GM18868 (cell line): ENCODE results near the gene CUEDC2.
A peak's percentile ranks its signal among the peaks of the same experiment; 100 is the strongest.

Experiments
- ATAC-seq: cut with Tn5 transposase; IDR thresholded peaks from one replicate; pipeline ENCODE4 v1.9.1; 2021; ENCODE audit warnings: mild to moderate bottlenecking, moderate library complexity; ENCODE audit not compliant: unreplicated experiment

The CUEDC2 gene, protein sequence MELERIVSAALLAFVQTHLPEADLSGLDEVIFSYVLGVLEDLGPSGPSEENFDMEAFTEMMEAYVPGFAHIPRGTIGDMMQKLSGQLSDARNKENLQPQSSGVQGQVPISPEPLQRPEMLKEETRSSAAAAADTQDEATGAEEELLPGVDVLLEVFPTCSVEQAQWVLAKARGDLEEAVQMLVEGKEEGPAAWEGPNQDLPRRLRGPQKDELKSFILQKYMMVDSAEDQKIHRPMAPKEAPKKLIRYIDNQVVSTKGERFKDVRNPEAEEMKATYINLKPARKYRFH

DNA sequence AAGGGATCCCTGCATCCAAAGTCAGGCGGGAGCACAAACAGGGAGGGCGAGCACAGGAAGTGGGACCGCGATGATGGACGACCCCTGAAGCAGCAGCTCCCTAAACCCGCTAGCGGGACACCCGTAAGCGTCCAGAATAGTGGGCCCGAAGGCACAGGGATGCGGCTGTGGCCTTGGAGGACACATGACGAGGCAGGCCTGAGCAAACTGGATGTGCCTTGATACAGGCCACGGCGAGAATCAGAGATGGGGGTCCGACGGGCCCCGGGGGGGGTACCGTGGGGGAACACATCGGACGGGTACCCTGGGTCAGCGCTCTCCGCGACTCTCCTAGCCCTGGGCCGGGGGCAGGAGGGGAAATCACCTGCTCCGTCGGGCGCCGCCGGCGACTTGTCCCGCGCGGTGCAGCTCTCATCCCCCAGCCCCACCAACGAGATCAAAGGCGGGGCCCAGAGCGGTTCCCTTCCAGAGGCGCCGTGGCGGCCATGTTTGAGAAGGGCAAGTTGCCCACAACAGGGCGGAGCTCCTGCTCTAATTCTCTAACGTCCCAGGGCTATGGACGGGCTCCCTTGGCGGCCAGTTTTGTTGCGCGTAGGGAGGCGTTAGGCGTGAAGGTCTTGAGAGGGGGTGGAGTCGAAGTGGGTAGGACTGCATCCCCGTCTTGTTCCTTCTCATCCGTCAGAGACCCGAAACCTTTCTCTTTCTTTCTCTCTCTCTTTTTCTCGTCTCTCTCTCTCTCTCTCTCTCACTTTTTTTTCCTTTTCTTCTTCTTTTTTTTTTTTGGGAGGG lies at the start of gene CUEDC2:
Gene CUEDC2, minus strand, starts transcription at position 413 of the 789 bp plus-strand sequence. CDS start 7,386 bp downstream, outside the sequence.
- ATAC-seq: peak; percentile 89

DNA sequence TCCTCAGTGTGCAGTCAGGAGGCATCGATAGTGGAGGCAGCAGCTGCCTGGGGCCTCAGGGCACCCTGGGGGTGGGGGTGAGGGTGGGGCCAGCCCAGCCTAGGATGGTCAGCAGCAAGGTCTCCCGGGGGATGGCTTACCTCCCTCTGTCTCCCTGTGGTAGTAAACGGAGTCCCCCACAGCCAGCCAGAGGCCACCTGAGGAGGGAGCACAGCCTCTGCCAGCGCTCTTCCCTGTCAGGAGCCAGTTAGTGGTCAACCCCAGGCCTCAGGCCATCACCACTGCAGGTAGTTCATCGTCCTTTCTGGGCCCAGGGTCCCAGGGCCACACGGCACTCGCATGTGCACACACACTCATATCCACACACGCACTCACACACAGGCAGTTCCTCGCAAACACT lies 48.0 kb upstream of the CUEDC2 start:
- ATAC-seq: no peak

DNA sequence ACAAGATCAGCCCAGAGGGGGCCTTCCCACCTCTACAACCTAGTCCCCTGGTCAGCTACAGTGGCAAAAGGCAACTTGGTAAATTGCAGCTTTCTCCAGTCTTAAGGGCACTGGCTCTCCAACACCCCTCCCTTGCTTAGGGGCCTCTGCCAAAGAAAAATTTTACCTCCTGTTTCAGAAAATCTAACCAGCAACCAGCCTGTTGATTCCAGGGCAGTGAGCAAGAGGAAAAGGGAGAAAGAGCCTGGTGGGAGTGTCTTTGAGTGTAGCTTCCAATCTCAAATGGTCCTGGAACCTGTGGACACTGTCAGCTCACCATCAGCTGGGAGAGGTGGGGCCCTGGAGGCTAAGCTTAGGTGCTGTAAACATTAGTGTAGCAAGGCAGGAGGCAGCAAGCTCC lies 47.3 kb upstream of the CUEDC2 start:
- no peak for ATAC-seq

DNA sequence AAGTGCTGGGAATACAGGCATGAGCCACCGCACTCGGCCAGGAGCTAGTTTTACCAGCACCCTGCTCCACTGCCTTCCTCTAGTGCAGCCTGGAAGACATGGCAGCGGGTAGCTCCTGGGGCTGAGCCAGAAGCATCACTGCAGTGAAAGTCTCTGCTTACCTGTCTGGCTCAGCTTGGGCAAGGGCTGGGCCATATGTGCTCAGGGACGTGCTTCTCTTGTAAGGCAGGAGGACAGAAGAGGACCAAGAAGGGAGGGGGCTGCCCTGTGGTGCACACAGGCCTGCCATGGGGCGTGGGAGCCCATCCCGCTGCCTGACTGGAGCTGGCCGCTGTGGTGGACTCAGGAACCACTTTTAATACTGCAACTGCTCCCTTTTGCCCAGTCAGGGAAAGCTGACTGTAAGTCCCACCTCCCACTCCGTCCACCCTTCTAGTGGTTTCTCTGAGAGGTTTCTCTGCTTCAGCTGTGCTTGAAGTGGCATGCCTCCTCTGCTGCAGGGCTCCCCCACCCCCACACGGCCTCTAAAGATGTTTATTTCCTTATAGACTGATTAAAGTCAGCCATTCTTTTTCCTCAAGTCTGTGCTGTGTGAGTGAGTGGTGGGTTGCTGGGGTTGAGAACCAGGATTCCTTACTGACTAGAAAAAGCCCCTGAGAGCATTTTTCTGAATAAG lies 44.2 kb upstream of the CUEDC2 start:
- ATAC-seq: no peak

DNA sequence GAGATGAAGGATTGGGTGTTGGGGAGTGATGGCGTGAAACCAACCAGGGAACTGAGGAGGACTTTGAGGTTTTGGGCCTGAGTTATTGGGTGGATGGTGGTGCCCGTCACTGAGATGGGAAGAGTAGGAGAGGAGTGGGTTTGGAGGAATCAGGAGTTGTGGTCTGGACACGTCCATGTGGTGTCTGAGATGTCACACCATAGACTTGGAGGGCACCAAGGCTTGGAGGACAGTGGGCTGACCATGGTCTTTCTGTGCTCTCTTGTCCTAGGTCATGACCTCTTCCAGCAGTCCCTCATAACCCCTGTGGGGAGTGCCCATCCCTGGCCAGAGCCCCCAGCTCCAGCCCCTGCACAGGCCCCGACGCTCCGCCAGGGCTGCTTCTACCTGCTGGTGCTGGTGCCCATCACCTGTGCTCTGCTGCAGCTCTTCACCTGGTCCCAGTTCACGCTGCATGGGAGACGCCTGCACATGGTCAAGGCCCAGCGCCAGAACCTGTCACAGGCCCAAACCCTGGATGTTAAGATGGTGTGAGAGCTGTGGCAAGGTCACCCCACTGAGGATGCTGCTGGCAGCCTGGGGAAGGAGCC lies 43.2 kb upstream of the CUEDC2 start:
- ATAC-seq: no peak

DNA sequence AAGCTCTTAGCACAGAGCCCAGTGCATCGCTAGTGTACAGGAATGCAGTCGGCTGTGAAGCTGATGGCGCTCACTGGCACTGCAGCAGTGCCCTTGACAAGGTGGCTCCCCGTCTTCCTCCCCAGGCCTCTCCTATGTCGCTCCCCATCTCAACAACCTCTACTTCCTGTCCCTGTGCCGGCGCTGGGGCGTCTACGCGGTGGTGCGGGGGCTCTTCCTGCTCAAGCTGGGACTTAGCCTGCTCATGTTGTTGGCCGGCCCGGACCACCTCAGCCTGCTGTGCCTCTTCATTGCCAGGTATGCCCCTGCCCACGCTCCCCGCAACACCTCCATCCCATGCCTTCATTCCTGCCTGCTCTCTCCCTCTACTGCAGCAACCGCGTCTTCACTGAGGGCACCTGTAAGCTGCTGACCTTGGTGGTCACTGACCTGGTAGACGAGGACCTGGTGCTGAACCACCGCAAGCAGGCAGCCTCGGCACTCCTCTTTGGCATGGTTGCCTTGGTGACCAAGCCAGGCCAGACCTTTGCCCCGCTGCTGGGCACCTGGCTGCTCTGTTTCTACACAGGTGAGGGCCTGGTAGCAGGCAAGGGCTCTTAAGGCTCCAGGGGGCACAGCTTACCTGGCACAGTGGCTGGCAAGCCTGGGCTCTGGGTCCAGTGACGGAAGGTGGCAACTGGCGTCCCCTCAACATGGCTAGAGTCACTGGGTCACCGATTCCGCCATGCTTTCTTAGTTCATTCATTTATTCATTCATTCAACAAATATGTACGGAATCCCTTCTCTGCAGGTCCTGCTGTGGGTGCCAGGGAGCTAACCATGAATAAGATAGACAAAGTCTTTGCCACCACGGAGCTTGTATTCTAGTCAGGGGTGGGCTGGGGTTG lies 41.3 kb upstream of the CUEDC2 start:
- no peak for ATAC-seq

DNA sequence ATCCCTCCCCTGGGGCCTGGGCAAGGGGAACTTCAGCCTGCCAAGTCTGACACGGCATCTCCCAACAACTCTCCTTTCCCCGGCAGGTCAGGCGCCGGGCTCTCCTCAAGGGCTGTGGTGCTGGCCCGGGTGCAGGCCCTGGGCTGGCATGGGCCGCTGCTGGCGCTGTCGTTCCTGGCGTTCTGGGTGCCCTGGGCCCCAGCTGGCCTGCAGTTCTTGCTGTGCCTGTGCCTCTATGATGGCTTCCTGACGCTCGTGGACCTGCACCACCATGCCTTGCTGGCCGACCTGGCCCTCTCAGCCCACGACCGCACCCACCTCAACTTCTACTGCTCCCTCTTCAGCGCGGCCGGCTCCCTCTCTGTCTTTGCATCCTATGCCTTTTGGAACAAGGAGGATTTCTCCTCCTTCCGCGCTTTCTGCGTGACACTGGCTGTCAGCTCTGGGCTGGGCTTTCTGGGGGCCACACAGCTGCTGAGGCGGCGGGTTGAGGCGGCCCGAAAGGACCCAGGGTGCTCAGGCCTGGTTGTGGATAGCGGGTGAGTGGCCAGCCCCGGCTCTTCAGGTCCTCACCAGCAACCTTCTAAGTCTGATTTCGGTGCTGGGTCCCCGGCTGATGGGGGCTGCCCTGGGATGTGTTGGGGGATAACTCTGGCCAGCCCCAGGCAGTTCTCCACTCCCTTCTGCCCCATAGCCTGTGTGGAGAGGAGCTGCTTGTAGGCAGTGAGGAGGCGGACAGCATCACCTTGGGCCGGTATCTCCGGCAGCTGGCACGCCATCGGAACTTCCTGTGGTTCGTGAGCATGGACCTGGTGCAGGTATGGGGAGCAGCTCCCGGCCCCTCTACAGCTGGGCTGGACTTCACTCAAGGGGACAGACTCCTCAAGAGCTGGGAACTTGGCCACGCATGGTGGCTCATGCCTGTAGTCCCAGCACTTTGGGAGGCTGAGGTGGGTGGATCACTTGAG lies 38.5 kb upstream of the CUEDC2 start:
- ATAC-seq: no peak

DNA sequence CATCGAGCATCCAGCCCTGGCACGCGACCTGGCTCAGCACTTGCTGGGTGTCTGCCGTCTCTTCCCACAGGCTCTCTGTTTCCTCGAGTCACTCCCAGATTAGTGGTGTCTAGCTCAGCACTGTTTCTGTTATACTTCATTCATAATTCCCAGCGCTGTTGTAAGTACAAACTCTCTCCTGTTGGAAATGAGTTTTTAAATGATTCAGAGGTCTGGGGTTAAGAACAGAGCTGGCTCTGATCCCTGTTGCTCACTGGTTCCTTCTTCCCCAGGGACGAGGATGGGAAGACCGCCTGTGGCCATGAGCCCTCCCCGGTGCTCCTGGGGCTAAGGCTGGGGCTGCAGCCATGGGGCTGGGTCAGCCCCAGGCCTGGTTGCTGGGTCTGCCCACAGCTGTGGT lies 36.3 kb upstream of the CUEDC2 start:
- ATAC-seq: no peak

DNA sequence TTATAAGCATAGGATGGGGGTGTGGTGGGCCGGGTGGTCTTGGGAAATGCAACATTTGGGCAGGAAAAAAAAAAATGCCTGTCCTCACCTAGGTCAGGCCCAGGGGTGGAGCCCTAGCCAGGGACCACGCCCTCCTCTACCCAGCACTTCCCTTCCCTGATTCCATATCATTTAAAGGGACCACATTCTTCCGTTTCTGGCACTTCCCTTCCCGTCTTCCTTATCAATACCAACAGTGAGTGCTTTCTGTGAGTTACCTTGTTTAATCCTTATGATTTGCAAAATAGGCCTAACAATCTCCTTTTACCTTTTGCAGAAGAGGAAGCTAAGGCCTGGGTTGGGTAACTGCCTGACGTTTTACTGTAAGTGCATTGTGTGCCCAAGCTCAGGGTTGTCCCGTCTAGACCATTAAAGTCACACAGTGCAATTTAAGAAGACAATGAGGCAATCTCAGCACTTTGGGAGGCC lies 35.6 kb upstream of the CUEDC2 start:
- ATAC-seq: no peak

DNA sequence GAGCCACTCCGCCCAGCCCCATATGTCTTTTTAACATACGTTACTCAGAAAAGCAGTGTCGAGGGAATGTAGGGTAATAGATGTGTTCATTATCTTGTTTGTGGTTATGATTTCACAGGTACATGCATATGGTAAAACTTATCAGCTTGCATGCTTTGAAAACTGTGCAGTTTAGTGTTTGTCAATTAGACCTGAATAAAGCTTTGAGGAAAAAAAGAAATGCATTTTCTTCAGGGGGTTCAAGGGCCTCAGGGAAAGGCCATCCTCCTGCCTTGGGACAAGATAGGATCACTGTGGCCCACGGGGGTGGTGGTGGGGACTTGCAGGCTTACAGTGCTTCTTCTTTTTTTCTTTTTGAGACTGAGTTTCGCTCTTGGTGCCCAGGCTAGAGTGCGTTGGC lies 34.9 kb upstream of the CUEDC2 start:
- no peak for ATAC-seq

DNA sequence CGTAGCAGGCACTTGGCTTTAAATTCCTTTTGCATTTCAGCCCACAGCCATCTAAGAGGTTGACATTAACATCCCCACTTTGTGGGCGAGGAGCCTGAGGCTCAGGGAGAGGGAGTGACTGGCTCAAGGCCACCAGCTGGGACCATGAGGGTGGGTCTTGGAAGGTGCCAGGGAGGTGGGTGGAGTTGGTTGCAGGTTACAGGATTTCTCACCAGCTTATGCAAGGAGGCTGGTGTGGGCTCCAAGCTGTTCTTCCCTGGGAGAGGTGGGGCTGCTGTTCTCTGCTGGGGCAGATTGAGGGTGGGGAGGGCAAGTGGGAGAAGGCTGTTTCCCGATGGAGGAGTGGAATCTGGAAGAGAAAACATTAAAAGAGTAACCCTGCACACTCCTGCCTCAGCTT lies 33.1 kb upstream of the CUEDC2 start:
- ATAC-seq: no peak

DNA sequence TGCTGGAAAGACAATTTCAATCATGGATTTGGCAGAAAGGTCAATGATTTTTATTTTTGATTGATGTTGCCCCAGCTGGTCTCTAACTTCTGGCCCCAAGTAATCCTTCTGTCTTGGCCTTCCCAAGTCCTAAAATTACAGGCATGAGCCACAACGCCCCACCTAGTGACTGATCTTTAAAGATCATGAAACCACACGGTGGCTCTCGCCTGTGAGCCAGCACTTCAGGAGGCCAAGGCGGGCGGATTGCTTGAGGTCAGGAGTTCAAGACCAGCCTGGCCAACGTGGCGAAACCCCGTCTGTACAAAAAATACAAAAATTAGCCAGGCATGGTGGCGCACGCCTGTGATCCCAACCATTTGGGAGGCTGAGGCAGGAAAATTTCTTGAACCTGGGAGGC lies 31.6 kb upstream of the CUEDC2 start:
- no peak for ATAC-seq

DNA sequence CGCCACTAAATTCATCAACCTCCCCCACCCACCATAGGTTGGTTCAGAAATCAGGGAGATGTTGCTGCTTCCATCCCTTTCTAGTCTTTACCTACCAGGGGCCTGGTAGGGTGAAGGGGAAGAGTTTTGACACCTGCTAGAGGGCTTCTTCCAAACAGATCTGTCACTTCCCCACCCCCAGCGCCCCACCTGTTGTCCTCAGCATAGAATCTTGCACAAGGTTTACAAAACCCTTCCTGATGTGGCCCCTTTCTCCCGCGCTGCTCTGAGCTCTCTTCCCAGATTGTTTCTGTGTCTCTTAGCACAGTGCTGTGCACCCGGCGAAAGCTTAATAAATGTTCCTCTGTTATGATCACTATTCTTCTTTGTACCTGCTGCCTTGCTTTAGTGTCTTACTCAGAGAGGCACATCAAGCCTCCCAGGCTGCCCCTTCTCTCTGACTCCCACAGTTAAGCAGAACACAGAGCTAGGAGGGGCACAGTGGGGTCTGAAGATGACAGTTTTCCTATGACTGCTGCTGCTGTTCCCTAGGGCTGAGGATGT lies 30.2 kb upstream of the CUEDC2 start:
- ATAC-seq: no peak

DNA sequence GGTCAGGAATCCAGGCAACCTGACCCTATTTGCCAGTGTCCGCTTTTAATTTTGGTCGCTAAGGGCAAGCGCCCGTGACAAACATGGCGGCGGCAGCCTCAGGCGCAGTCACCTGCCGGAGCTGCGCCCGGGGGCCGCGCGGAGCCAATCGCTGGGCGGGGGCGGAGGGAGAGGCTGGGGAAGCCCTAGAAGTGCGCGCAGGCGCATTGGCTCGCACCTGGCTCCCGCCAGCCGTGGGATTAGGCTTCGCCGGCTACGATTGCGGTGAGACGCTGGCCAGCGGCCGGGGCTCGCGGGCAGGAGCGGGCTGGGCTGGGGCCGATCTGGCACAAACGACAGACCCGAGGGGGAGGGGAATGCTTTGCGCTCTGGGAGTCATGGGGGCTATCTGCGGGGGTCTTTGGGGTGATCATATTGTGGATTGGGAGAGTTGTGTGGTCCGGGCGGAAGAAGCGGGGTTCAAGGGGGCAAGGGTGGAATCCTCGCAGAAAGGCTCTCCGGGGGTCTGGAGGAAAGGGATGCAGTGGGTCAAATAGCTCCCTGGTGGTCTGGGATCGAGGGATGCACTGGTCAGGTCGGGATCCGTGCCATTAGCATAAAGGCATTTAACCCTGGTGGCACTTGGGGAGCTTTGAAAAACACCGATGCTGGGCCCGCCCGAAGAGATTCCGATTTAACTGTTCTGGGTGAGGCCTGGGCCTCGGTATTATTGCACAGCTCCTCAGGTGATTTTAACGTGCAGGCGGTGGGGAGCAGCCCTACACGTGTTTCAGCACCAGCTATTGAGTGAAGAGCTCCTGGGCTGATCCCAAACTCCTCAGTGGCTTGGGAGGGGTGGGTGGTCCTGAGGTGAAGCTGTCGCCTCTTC lies 29.0 kb upstream of the CUEDC2 start:
- peak; percentile 86 for ATAC-seq

DNA sequence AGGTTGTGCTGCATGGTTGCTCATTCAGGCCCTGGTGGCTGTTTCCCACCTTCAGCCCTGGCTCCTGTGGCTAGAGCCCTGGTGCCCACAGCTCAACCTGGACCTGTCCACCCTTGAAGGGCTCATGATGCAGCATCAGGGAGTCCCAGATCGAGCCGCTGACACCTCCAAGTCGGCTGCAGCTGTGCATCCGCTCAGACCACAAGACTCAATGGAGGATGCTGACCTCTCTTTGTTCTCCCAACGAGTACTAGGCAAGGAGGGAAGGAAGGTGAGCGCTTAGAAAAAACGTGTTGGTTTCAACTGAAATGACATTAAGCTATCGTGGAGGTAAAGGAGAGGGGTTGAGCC lies 28.4 kb upstream of the CUEDC2 start:
- ATAC-seq: peak; percentile 14

DNA sequence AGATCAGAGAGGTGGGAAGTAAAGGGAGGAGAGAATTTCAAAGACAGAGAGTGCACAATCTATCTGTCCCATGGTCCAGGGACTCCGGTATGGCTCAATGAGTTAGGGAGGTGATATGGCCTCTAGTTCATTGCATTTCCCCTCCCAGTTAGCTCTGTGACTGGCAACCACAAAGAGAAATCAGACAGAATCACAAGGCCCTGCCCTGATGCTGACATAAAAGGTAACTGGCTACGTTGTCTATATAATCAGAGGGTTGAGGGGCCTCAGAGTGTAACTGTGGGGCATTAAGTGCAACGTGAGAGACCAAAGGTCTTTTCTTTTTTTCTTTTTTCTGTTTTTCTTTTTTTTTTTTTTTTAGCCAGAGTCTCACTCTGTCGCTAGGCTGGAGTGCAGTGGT lies 26.3 kb upstream of the CUEDC2 start:
- ATAC-seq: no peak

DNA sequence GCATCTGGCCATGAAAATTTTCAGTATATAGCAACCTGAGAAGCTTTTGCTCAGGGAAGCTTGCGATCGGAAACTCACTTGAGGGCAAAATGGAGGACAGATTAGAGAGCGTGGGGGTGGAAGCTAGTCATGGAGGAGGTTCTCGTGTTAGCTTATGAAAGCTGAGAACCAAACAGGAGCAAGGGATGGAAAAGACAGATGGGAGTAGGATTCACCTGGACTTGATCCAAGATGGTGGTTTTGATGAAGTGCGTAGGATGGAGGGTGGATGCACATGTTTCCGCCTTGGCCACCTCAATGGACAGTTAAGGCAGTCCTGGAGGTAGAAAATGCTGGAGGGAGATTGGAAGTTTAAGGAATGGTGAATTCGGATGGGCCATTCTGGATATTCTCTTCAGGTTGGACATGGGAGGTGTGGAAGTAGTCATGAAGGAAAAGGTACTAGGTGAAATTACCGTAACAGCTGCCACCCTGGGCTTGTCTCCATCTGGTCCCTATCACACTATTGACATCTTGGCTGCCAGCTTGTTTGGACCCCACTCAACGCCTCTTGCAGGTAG lies 25.3 kb upstream of the CUEDC2 start:
- no peak for ATAC-seq
